ENCODE measurements around the gene ASTL. TPM values are rescaled to one million over a fixed set of nuclear protein-coding genes. Genes with fewer than 3 reads are reported as not detected.

Gene ASTL
- total RNA-seq, 1 donor from 2014 or later, result not detected

DNA sequence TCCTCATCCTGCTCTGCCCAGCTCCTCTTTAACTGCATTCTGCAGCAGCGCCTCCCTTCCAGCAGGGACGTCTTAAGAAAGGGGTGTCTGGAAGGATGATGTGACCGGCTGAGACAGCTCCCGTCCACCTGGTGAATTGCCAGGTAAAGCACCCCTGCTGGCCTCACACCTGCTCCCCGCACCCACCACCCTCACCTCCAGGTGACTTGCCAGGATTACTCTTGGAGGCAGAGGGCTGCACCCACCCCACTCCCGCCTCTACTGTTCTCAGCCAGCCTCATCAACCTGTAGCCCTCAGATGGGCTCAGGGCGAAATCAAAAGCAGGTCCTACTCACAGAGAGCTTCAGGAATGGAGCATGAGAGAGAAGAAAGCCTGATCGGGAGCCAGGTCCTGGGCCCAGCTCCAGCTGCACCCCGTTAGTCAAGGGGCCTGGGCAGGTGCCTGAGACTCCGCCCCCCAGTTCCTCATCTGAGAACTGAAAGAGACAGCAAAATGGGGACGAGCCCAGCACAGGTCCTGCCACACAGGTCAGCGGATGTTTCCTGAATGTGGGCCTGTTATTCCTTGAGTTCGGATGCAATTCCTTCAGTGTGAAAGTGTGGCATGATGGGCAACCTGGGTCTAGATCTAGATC is 27.6 kb downstream of the ASTL start:
- no peaks in the 10 kb centered on the region for H3K36me3 ChIP-seq
- DNase-seq, result peak; percentile 30
- ATAC-seq, result no peak
- H3K4me3 ChIP-seq, result no peak overlapping the region
- no peak overlapping the region for H3K27ac ChIP-seq
- H3K27me3 ChIP-seq, result peaks cover 9% of the 10 kb centered on the region
- peaks cover 1% of the 10 kb centered on the region for H3K9me3 ChIP-seq
- TF ChIP-seq, protein P1, sequence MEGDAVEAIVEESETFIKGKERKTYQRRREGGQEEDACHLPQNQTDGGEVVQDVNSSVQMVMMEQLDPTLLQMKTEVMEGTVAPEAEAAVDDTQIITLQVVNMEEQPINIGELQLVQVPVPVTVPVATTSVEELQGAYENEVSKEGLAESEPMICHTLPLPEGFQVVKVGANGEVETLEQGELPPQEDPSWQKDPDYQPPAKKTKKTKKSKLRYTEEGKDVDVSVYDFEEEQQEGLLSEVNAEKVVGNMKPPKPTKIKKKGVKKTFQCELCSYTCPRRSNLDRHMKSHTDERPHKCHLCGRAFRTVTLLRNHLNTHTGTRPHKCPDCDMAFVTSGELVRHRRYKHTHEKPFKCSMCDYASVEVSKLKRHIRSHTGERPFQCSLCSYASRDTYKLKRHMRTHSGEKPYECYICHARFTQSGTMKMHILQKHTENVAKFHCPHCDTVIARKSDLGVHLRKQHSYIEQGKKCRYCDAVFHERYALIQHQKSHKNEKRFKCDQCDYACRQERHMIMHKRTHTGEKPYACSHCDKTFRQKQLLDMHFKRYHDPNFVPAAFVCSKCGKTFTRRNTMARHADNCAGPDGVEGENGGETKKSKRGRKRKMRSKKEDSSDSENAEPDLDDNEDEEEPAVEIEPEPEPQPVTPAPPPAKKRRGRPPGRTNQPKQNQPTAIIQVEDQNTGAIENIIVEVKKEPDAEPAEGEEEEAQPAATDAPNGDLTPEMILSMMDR (IDR thresholded peaks at IDR 0.05), result no peak
- intact Hi-C loops (cut with DNase I), result loop anchor here (10.0 kb wide), 1 partner anchor 86 kb away; no protein-coding TSS in a partner anchor
- no peaks in the 10 kb centered on the region for H3K4me1 ChIP-seq

DNA sequence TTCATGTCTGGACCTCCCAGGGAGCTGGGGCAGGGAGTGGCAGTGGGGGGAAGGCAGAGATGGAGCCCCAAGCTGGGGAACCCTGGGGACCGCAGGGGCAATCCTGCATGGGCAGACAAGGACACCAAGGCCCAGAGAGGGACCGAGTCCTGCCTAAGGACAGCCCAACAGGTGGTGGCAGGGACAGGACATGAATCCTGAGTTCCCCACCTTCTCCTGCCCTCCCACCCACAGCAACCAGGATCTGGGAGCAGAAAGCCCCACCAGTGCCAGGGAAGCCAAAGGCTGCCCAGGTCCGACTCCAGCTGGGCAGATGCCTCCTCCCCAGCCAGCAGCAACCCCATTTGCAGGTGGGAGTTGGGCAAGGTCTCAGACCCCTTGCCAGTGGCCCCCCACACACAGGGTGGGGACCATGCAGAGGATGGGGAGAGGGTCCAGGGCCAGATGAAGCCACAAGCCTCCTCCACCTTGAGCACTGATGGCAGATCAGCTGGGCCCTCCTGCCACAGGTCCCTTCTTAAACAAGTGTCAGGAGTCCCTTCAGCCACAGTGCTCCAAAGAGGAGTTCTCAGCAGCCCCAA is 28.3 kb downstream of the ASTL start:
- Histone ChIP-seq H3K4me3 (no peak overlapping the region), H3K4me1 (no peaks in the 10 kb centered on the region), H3K9me3 (peaks cover 9% of the 10 kb centered on the region), H3K27ac (no peak overlapping the region), H3K27me3 (peaks cover 1% of the 10 kb centered on the region), H3K36me3 (no peaks in the 10 kb centered on the region)
- TF ChIP-seq, protein P1 (IDR thresholded peaks at IDR 0.05), result no peak
- ATAC-seq, result no peak
- intact Hi-C loops (cut with DNase I), result loop anchor here (10.0 kb wide), 1 partner anchor 85 kb away; no protein-coding TSS in a partner anchor
- DNase-seq, result peak; percentile 53

DNA sequence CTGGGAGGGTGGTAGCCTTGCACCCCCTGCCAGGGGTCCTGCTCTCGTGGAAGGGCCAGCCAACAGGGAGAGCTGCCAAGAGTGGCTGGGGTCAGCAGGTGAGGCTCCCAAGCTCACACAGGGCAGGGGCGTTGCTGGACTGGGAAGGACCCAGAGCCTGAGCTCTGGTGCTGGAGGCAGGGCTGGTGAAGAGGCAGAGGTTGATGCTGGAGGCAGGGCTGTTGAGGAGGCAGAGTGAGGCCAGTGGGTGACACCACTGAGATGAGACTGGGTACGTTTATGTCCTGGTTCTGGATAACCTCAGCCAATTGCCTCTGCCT is 29.0 kb downstream of the ASTL start:
- DNase-seq, result peak; percentile 55
- intact Hi-C loops (cut with DNase I), result no loop called here
- no peaks in the 10 kb centered on the region for H3K27me3 ChIP-seq
- TF ChIP-seq, protein P1 (IDR thresholded peaks at IDR 0.05), result no peak
- no peak overlapping the region for H3K4me3 ChIP-seq
- H3K27ac ChIP-seq, result no peak overlapping the region
- peaks cover 10% of the 10 kb centered on the region for H3K9me3 ChIP-seq
- H3K36me3 ChIP-seq, result no peaks in the 10 kb centered on the region
- no peak for ATAC-seq
- H3K4me1 ChIP-seq, result no peaks in the 10 kb centered on the region

DNA sequence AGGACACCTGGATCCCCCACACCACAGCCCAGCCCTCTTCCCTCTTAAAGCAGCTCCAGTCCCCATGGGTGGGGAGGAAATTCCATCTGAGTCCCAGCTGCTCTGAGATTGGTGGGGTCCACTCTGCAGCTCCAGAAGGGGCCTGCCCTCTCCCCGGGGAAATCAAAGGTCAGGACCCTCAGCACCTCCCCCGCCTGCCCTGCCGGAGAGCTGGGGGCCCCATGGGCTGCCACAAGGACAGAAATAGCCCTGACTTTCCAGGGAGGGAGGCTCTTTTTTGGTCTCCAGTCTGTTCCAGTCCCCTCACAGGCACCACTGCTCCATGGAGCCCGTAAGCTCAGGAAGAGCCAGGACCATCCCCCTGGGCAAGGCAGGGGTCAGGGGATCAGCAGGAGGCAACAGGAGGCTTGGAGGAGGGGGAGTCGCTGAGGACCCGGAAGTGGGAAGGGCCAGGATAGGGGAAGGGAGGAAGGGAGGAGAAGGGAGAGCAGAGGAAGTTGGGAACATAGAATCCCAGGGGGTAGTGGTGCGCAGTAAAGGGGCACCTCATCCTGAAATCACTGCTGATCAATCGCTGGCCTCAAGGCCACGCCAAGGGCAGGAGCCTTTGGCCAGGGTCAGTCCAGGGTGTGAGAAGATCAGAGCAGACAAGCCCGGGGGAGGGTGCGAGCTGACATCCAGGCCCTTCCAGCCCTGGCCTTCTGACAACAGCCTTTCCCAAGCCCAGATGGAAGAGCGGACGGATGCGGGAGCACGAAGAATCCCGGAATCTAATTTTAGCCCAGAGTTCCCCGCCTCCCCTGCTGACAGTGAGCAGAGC is 29.6 kb downstream of the ASTL start:
- Histone ChIP-seq H3K27me3 (no peaks in the 10 kb centered on the region), H3K4me3 (no peak overlapping the region), H3K4me1 (no peaks in the 10 kb centered on the region), H3K36me3 (no peaks in the 10 kb centered on the region), H3K9me3 (peaks cover 10% of the 10 kb centered on the region), H3K27ac (no peak overlapping the region)
- no peak for ATAC-seq
- TF ChIP-seq, protein P1 (IDR thresholded peaks at IDR 0.05), result no peak
- intact Hi-C loops (cut with DNase I), result no loop called here
- peak; percentile 52 for DNase-seq

DNA sequence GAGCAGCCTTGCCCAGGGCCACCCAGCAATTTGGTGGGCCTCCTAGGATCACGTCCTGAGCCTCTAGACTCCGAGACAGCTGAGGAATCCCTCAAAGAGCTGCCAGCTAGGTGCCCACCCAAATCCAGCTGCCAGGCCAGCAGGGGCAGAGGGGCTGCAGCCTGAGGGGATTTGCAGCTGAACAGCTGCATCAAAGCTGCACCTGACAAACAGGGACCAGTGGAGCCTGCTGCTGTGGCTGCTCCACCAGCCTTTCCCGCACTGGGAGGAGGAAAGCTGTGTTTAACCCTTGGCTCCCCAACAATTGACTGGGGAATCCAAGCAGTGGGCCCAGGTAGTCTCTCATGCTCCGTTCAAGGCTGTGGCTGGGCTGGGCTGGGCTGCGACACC is 30.2 kb downstream of the ASTL start:
- no peak for DNase-seq
- ATAC-seq, result no peak
- Histone ChIP-seq H3K27ac (no peak overlapping the region), H3K36me3 (no peaks in the 10 kb centered on the region), H3K27me3 (no peaks in the 10 kb centered on the region), H3K4me3 (no peak overlapping the region), H3K9me3 (peaks cover 10% of the 10 kb centered on the region), H3K4me1 (no peaks in the 10 kb centered on the region)
- TF ChIP-seq, protein P1 (IDR thresholded peaks at IDR 0.05), result no peak
- intact Hi-C loops (cut with DNase I), result no loop called here
